NCI-H2081 treated with DMSO at 0.1 percent for 48 hours (cell line): ENCODE data around the gene KCNK2.

Source experiments
- DNase-seq: peaks from one replicate; lab custom pipeline; 2025; lab: John Stamatoyannopoulos, UW

The KCNK2 gene

DNA sequence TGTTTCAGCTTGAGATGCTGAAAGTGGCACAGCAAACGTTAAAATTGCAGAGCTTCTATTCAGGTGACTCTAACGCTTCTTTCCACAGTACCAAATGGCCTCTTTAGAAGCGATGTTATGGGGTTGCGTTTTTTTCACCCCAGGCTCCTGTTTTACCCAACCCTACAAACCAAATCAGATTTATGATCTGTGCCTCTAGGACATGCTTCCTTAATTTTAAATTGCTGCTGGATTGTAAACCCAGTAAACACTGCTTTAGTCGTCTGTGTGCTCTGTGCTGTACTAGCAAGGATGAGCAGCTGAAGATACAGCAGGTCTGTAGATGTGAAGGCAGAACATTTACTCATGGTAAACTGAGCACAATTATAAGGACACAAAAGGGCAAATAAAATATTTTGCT, 13.0 kb downstream of the KCNK2 start:
- DNase-seq: no peak

DNA sequence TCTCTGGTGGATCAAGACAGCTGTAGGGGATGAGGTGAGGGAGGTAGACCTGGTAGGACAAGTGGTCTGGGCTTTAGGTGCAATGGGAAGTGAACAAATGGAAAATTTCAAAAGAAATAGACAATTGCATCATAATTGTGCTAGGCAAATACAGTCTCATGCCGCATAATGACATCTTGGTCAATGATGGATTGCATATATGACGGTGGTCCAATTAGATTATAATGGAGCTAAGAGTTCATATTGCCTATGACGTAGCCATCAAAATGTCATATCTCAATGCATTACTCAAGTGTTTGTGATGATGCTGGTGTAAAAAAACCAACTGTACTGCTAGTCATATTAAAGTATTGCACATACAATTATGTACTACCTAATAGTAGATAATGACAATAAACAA, 19.0 kb downstream of the KCNK2 start:
- no peak for DNase-seq

DNA sequence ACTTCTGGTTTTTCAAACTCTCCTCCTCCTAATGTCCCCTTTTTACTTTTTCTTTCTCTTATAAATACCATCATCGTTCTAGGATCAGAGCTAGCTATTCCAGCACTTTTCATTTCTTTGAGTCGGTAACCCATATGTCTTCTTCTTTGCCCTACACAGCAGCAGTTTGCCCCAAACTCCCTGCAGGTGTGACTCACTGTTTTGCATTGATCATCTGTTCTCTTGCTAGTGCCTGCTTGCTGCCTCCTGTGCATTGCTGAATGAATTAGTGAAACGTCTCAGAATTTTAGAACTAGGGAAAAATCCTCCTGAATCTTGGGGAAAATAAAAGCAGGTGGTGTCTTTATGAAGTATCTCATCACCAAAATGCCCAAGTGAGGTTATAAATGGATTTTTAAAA, 21.7 kb downstream of the KCNK2 start:
- no peak for DNase-seq

DNA sequence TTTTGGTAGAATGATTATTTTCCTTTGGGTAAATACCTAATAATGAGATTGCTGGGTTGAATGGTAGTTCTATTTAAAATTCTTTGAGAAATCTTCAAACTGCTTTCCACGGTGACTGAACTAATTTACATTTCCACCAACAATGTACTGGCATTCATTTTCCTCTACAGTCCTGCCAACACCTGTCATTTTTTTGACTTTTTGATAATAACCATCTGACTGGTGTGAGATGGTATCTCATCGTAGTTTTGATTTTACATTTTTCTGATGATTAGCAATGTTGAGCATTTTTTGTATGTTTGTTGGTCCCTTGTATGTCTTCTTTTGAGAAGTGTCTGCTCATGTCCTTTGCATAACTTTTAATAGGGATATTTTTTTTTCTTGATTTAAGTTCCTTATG, 23.5 kb downstream of the KCNK2 start:
- DNase-seq: no peak

DNA sequence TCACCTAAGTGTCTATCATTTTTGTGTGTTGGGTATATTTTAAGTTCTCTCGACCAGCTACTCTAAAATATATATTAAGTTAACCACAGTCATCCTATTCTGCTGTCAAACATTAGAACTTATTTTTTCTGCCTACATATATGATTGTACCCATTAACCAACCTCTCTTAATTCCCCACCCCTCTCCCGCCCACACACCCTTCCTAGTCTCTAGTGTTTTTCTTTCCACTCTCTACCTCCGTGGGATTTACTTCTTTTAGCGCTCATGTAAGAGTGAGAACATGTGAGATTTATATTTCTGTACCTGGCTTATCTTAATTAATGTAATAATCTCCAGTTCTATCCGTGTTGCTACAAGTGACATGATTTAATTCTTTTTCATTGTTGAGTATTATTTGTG, 26.6 kb downstream of the KCNK2 start:
- DNase-seq: no peak

DNA sequence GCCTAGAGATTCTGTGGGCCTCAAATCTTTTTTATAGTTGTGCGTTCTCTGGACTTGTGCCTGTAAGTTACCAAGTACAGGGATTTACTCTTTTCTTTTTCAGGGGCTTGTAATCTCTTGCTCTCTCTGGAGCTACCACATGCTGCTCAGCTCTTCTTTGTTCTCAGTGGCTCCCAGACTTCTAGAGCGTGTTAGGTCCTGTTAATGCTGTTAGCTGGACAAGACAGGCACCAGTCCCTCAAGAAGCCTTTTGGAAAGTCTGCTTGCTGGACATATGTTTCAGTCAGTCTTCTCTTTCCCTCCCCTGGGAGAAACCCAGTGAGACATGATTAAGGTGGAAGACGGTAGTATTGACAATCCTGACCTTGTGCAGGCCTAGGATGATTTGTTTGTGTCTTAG, 29.4 kb downstream of the KCNK2 start:
- no peak for DNase-seq

DNA sequence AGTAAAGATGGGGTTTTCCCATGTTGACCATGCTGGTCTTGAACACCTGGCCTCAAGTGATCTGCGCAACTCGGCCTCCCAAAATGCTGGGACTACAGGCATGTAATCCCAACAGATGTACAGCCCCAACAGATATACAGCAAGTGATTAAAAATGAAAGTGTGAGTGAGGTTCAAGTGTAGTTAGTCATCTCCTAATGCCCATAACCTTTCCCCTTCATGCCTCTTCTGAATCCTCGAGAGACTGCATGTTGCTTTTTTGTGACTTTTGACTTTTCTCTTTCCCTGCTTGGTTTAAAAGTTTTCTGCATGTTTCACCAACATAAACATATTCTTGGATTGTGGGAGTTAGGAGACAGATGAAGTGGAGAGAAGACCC, 31.2 kb downstream of the KCNK2 start:
- no peak for DNase-seq

DNA sequence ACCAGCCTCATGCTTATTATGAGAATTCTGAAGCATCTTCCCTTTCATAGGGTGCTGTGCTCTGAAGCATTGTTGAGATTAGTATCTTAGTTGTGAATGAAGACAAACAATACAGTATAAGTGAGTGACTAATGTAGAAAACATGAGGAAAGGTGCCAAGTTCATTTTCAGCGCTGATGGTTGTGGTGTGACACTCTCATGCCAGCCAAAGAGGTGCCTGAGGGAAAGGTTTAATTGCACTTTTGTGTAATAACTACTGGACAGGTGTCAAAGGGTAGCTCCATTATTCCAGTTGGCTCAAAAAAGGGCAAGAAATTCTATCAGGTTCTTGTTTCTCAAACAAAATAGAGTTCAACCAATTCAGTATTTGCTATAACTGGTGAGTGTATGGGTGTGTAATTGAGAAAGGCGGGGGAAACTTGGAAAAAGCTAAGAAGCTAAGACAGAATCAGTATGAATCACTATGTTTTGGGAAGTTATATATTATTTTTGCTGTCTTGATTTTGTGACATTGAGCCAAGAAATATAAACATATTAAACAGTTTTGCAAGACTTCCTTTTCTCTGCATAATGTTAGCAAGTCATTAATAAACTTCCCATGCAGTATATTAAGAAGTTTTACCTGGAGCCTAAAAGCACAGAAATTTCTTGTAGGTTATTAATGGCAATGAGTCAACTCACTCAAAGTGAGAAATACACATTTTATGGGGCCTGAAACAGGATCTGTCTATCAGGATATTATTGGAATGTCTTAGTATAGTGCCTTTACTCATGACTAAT, 31.8 kb downstream of the KCNK2 start:
- DNase-seq: no peak

DNA sequence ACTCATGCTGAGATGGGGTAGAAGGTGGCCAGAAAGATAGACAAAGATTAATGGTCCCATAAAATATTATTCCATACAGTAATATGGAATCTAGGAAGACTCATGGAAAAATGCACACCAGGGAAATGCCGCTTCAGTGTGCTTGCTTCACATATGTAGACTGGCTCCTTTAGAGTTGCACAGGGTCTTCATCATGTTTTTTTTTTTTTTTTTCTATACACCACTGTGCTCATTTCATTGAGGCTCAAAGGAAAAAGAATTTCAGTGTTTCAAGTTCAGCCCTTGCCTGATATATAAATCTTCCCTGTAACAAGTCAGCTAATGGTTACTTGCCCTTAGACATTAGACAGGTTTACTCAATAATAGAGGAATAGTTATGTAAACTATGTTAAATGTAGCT, 33.2 kb downstream of the KCNK2 start:
- no peak for DNase-seq

DNA sequence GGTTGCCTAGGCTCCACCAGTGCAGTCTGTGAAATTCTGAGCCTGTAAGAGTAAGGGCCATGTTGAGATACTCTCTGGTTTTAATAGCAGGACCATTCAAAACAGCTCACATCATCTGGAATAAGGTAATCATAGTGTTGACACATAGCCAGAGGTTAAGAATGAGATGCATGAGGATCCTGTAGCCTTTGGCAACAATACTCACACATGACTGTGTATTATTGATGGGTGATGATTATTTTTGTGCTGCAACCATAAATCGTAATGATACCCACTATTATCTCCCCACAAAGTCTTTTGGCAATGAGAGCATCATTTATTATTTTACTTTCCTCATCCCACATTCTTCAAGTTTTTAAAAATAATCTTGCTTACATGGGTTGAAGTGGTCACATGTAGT, 35.5 kb downstream of the KCNK2 start:
- no peak for DNase-seq

DNA sequence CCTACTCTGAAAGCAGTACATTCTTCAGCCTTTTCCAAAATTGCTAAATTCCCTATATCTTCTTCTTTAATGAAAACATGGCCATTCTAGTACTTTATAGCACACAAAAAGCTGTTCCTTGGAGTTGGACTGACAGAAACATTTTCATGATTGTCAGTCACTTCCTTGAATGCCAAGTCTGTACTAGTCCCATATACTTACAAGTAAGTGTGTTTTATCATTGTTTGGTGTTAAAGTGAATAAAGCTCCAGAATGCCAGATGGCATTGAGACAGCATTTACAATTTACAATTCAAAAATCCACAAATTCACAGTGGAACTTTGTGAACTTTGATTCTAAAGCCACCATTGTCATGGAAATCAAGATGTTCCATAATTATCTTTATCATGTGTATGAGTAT, 36.5 kb downstream of the KCNK2 start:
- no peak for DNase-seq

DNA sequence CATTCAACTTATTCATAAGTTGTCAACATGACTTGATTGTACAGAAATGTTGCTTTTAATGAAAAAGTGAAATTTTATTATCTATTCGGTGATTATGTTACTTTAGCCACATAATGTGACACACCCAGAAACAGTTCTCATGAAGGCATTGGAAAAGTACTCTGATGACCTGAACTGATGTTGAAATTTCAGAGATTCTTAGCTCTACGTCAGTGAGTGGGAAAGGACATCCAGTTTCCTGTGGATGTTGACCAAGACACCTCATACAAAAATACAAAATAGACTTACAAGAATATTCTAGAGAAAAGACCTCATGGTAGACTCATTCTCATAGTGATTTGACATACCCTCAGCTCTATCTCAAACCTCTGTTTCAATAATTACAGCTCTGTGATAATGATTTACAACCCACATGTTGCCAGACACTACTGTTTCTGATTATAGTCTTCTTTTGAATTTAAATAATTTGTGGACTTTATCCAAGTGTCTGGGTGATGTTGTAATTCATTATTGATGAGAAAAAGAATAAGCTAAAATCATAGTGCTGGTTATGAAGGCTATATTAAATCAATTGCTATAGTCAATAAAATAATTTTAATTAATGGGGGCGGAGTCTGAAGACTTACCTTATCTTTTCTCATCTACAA, 37.3 kb downstream of the KCNK2 start:
- no peak for DNase-seq

DNA sequence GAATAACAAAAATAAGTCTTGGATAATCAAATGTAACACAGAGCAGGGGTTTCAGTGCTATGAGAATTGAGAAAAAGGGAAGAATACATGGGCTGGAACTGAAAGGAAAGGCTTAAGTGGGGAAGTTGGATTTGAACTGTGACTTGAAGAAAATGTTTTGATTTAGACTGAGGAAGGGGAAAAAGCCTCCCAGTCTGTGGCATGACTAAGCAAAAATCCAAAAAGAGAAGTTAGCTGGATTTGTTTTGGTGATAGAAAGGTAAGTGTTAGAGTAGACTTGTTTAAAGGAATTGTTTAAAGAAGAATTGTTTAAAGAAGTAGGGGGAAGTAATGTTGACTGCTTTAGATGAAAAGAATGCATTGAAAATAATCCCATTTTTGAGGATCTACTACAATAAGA, 46.0 kb downstream of the KCNK2 start:
- no peak for DNase-seq

DNA sequence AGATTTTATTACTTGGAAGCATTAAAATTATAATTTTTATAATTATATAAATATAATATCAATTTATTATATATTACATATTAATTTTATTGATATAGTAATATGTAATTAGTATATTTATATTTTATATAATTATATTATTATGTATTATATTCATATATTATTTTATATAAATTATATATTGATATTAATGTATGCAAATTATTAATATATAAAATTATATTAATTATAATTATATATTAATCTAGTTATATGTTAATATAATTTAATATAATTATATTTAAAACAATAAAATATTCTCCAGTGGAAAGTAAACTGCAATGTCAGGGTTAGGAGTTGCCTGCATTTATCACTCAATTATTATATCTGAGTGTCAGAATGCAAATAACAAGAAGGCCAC, 48.8 kb downstream of the KCNK2 start:
- DNase-seq: no peak

DNA sequence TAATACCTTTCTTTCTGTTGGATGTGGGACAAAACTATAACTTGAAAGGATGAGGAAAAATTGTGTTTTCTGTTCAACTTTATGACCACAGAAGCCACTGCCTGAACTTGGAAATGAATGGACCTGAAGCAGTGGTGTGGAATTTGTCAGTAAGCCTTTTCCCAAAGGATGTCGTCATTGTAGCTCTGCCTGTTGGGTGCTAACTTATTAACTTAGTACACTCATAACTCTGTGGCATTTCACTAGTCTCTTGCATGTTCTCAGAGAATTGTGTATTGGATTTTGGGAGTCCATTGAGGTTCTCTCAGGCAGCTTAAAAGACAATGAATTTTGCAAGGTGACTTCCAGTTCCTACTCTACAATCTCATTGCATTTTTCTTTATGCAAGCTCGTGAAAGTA, 49.6 kb downstream of the KCNK2 start:
- DNase-seq: no peak

DNA sequence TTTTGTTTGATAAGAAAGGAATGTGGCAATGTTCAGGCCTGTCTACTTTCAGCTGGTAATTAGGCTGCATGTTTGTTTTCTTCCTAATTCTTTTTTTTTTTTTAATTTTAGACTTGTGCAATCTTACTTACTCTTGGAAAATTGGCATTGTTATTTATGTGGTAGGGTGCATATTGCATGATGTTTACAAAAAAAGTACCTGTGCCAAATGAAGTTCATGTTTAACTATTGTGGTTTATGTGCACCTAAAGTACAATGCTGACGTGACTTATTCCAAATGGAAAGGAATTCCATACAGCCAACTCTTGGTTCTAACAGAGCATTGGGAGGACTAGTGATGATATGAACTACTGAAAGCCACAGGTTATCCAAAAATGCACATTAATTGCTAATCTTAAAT, 51.0 kb downstream of the KCNK2 start:
- no peak for DNase-seq

DNA sequence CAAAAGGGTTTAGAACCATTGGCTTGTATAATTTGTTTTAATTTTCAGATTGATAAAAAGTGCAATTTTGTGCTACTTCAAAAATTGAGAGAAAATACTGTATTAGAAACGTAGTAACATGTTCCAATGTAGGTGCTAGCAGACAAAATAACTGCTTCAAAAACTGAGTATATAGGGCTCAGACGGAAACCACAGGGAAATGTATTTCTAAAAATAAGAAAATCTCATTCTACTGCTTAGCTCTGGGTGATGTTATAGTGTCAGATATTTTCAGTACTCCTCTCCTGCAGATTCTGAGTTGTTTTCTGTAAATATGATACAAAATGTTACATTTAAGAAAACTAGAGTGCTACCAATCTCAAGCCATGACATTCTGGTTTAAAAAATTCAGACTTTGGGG, 55.4 kb downstream of the KCNK2 start:
- no peak for DNase-seq

DNA sequence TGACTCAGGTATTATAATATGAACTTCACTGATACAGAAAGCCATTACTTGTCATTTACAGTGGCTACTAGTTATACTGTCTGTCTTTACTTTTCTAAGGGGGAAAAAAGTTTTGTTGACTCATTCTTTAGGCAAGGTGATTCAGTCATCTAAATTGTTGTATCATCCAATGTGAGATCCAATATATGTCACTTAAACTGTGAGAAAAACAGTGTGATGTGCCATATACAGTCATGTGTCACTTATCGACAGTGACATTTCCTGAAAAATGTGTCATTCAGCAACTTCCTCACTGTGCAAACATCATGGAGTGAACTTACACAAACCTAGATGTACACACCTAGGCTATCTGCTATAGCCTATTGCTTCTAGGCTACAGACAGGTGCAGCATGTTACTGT, 57.6 kb downstream of the KCNK2 start:
- no peak for DNase-seq

DNA sequence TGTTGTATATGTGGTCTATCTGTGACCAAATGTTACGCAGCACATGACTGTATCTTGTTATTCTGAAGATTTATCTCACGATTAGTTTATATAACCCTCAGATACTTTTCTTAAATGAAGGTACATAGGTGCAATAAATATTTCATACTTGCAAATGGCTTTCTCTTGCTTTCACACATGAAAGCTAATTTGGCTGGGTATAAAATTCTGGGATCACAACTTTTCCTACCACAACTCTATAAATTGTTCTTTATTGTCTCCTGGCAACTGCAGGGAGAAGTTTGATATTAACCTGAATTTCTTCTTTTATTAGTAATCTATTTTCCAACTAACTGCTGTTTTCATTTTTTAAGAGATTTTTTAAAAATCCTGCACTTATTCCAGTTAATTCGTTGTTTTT, 58.9 kb downstream of the KCNK2 start:
- no peak for DNase-seq

DNA sequence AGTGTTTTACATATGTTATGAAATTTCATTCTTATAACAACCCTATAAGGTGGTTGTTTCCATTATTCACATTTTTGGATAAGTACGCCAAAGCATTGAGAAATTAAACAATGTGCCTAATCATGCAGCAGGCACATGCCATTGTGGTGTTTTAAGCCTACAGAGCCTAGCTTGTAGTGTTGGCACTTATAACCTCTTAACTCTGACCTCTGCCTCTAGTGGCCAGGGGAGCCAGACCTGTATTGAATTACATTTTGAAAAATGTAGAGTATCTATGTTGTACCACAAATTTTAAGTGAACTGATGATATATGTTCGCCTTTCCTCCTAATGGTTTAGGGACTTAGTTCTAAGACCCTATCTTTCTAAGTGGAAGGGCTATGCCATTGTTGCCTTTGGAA, 61.0 kb downstream of the KCNK2 start:
- no peak for DNase-seq

DNA sequence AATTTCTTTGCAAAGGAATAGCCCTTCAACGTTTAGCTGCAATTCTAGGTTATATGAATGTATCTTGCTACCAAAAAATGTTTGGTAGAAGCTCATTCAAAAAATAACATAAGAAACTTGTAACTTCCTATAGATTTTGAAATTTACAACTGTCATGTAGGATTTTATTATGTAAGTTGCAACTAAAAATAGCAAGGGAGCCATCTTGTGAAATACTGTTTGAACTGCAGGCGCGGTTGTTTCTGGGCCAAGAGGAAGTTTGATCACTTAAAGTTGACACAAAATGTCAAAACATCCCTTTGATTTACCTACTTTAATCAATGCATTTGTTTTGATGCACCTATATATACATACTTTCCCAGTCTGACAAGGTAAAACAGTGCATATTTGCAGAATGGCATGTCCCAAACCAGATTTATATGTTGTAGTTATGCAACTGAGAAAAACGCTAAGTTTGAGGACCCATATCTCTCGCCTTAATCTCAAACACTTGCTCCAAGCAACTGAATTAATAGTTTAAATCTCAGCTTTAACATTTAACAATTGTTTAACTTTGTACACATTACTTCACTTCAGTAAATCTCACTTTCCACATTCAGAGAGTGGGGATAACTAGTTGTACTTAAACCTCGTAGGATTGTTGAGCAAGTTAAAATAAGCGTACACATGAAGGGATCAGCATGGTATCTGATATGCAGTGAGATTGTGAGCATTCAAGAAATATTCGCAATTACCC, 63.9 kb downstream of the KCNK2 start:
- DNase-seq: no peak

DNA sequence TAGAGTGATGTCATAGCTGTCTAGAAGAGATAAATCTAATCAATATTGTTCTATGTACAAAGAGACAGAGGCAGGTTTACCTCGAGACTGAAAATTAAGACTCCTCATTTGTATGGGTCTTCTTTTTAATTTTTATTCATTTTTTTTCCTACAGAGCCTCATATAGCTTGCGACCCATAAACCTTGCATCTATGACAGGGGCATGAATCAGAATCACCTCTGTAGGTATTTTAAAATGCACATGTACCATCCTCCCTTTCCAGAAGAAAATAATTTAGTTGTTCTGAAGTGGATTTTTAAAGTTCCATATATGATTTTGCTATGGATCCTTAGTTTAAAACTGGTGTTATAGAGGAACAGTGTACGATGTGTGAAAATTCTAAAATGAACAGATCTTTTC, 64.5 kb downstream of the KCNK2 start:
- no peak for DNase-seq

DNA sequence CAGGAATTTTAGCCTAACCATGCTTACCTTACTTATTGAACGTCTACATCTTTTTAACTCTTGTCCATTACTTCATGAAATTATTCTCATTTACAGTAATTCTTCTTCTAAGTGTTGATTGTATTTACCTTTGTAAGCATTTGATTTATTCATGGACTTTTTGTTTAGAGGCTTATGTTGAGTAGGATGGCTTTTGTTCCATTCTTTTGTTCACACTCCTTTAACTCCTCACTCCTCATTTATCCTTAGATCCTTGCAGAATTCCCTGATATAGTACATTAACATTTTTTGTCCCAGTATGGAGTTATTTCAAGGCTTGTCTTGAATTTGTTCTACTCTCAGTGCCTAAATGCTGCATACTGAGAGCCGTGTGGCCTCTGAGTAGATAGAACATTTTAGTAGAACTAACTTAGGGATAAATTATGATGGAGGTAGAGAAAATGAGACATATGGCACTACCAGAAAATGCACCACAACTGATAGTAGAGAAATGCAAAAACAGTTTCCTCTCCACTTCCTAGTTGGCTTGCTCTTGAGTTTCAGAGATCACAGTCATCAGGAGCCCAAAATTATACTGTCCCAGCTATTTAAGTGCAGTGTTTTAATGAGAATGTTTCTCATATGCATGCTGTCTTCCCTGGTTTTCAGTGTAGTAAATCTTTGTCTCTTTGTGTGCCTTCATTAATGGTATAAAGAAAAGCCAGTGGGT, 69.5 kb downstream of the KCNK2 start:
- no peak for DNase-seq
